ENCODE results near the gene ZFHX2. TPM values are rescaled to one million over a fixed set of nuclear protein-coding genes. Genes with fewer than 3 reads are reported as not detected.
A peak's percentile ranks its signal among the peaks of the same experiment; 100 is the strongest.

ZFHX2 gene
- total and polyA plus RNA-seq, 2 of the 13 experiments (the other 11 are each of a cell fraction or from before 2014, with no cell fraction given) = 0.17 to 0.44 TPM

- TF ChIP-seq AKNA (CRISPR knock-in tag; IDR thresholded peaks at IDR 0.05; ENCODE audit: borderline replicate concordance) (no peak), ZNF12 (CRISPR knock-in tag; IDR thresholded peaks at IDR 0.05) (0 out of 2 replicates have a peak, but pooled peaks have one; percentile 28), ZNF143 (CRISPR knock-in tag; IDR thresholded peaks at IDR 0.05) (no peak; the same call in 1 of the 2 replicates), ZNF333 (CRISPR knock-in tag; IDR thresholded peaks at IDR 0.05; ENCODE audit: borderline replicate concordance) (0 out of 2 replicates have a peak, but pooled peaks have one; percentile 74), TIGD3 (CRISPR knock-in tag; IDR thresholded peaks at IDR 0.05; ENCODE audit: borderline replicate concordance) (0 out of 2 replicates have a peak, but pooled peaks have one; percentile 14), PCBP2 (optimal IDR thresholded peaks at IDR 0.05; ENCODE audit: low read depth, low read length, poor library complexity, severe bottlenecking) (peak; percentile 65), PRDM15 (CRISPR knock-in tag; IDR thresholded peaks at IDR 0.05) (0 out of 2 replicates have a peak, but pooled peaks have one; percentile 14), XRCC5 (optimal IDR thresholded peaks at IDR 0.05; ENCODE audit: low read length) (peak; percentile 96), NR0B2 (CRISPR knock-in tag; IDR thresholded peaks at IDR 0.05) (0 out of 2 replicates have a peak, but pooled peaks have one; percentile 22), ZNF781 (CRISPR knock-in tag; IDR thresholded peaks at IDR 0.05; ENCODE audit: borderline replicate concordance, not compliant biosample characterization) (peak; percentile 72), SP5 (CRISPR knock-in tag; IDR thresholded peaks at IDR 0.05; ENCODE audit: borderline replicate concordance, low read depth) (0 out of 2 replicates have a peak, but pooled peaks have one; percentile 37), PPARG (CRISPR knock-in tag; conservative IDR thresholded peaks at IDR 0.05) (0 out of 2 replicates have a peak, but pooled peaks have one; percentile 38), ZNF207 (IDR thresholded peaks at IDR 0.05; ENCODE audit: borderline replicate concordance) (no peak), THAP7 (CRISPR knock-in tag; IDR thresholded peaks at IDR 0.05) (peak; percentile 91; the same call in 1 of the 2 replicates), SYNCRIP (IDR thresholded peaks at IDR 0.05; ENCODE audit: insufficient read depth, low read depth, low read length) (no peak)
These were observed 7.7 kb upstream of the ZFHX2 start (continued) for GRCh38 chr14:23559010-23559925.

Data from HepG2 (cell line).